ENCODE data around the gene CD22.

DNA sequence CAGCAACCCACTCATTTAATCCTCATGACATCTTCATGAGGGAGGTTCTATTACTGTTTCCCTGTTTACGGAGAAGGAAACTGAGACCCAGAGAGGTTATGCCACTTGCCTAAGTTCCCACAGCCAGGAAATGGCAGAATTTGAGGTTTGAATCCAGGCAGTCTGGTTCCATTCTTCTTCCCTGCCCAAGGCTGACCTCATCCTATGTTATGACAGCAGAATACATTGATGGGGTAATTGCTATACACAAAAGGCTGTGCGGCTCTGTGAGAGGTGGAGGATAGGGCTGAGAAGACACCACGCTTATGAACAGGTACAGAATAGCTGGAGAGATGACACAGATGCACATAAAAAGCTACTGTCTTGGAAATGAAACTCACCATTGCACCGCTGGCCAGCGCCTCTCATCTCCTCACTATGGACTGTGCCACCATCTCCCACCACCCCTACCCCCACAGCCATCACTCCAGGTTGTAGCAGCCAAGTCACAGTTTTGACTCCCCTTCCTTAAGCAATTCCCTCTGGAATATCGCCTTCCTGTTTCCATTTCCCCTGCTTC is 25.6 kb upstream of the CD22 start:
- TF ChIP-seq, protein P1, sequence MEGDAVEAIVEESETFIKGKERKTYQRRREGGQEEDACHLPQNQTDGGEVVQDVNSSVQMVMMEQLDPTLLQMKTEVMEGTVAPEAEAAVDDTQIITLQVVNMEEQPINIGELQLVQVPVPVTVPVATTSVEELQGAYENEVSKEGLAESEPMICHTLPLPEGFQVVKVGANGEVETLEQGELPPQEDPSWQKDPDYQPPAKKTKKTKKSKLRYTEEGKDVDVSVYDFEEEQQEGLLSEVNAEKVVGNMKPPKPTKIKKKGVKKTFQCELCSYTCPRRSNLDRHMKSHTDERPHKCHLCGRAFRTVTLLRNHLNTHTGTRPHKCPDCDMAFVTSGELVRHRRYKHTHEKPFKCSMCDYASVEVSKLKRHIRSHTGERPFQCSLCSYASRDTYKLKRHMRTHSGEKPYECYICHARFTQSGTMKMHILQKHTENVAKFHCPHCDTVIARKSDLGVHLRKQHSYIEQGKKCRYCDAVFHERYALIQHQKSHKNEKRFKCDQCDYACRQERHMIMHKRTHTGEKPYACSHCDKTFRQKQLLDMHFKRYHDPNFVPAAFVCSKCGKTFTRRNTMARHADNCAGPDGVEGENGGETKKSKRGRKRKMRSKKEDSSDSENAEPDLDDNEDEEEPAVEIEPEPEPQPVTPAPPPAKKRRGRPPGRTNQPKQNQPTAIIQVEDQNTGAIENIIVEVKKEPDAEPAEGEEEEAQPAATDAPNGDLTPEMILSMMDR (IDR thresholded peaks at IDR 0.05): no peak
- TF ChIP-seq POLR2A (IDR thresholded peaks at IDR 0.05): no peak
